ENCODE results near the gene CTPS1. TPM values are rescaled to one million over a fixed set of nuclear protein-coding genes. Genes with fewer than 3 reads are reported as not detected.

The CTPS1 gene
- polyA plus RNA-seq, 1 donor from 2014 or later, result 76.1 TPM

- H4K20me1 ChIP-seq (ENCODE audit: insufficient read depth), result no peaks in the 10 kb centered on the region
- H3K9me3 ChIP-seq (ENCODE audit: low read length), result no peaks in the 10 kb centered on the region
- no peak overlapping the region for H2AFZ ChIP-seq (ENCODE audit: low read depth, low read length)
- TF ChIP-seq, protein P1, sequence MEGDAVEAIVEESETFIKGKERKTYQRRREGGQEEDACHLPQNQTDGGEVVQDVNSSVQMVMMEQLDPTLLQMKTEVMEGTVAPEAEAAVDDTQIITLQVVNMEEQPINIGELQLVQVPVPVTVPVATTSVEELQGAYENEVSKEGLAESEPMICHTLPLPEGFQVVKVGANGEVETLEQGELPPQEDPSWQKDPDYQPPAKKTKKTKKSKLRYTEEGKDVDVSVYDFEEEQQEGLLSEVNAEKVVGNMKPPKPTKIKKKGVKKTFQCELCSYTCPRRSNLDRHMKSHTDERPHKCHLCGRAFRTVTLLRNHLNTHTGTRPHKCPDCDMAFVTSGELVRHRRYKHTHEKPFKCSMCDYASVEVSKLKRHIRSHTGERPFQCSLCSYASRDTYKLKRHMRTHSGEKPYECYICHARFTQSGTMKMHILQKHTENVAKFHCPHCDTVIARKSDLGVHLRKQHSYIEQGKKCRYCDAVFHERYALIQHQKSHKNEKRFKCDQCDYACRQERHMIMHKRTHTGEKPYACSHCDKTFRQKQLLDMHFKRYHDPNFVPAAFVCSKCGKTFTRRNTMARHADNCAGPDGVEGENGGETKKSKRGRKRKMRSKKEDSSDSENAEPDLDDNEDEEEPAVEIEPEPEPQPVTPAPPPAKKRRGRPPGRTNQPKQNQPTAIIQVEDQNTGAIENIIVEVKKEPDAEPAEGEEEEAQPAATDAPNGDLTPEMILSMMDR (IDR thresholded peaks at IDR 0.05; ENCODE audit: poor library complexity, severe bottlenecking), result no peak
- TF ChIP-seq POLR2AphosphoS5 (IDR thresholded peaks at IDR 0.05) (no peak), EZH2 (IDR thresholded peaks at IDR 0.05; ENCODE audit: borderline replicate concordance, insufficient read depth, low read length, poor library complexity, severe bottlenecking) (no peak), EP300 (conservative IDR thresholded peaks at IDR 0.05; ENCODE audit: poor library complexity, severe bottlenecking) (no peak), MXI1 (conservative IDR thresholded peaks at IDR 0.05; ENCODE audit: poor library complexity, severe bottlenecking) (no peak), RAD21 (conservative IDR thresholded peaks at IDR 0.05) (no peak), SMC3 (conservative IDR thresholded peaks at IDR 0.05; ENCODE audit: poor library complexity) (no peak), TAF1 (IDR thresholded peaks at IDR 0.05; ENCODE audit: low read depth) (no peak)
- TF ChIP-seq, protein P2, sequence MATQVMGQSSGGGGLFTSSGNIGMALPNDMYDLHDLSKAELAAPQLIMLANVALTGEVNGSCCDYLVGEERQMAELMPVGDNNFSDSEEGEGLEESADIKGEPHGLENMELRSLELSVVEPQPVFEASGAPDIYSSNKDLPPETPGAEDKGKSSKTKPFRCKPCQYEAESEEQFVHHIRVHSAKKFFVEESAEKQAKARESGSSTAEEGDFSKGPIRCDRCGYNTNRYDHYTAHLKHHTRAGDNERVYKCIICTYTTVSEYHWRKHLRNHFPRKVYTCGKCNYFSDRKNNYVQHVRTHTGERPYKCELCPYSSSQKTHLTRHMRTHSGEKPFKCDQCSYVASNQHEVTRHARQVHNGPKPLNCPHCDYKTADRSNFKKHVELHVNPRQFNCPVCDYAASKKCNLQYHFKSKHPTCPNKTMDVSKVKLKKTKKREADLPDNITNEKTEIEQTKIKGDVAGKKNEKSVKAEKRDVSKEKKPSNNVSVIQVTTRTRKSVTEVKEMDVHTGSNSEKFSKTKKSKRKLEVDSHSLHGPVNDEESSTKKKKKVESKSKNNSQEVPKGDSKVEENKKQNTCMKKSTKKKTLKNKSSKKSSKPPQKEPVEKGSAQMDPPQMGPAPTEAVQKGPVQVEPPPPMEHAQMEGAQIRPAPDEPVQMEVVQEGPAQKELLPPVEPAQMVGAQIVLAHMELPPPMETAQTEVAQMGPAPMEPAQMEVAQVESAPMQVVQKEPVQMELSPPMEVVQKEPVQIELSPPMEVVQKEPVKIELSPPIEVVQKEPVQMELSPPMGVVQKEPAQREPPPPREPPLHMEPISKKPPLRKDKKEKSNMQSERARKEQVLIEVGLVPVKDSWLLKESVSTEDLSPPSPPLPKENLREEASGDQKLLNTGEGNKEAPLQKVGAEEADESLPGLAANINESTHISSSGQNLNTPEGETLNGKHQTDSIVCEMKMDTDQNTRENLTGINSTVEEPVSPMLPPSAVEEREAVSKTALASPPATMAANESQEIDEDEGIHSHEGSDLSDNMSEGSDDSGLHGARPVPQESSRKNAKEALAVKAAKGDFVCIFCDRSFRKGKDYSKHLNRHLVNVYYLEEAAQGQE (IDR thresholded peaks at IDR 0.05; ENCODE audit: borderline replicate concordance), result no peak
- no peaks in the 10 kb centered on the region for H3F3A ChIP-seq (ENCODE audit: insufficient read depth, low read length, poor library complexity, severe bottlenecking)
- H3K4me3 ChIP-seq (ENCODE audit: low read length), result no peak overlapping the region
- no peaks in the 10 kb centered on the region for H3K79me2 ChIP-seq (replicated peaks; ENCODE audit: insufficient read depth, low read length)
- H3K27me3 ChIP-seq (ENCODE audit: insufficient read depth, low read depth, low read length), result no peaks in the 10 kb centered on the region
- H3K27ac ChIP-seq (ENCODE audit: low read length), result no peak overlapping the region
- no peak overlapping the region for H3K4me2 ChIP-seq (ENCODE audit: low read length)
- no peak overlapping the region for H3K9ac ChIP-seq (ENCODE audit: low read length)
- no peaks in the 10 kb centered on the region for H3K9me2 ChIP-seq (ENCODE audit: insufficient read depth, low read length)
- peaks cover 9% of the 10 kb centered on the region for H3K36me3 ChIP-seq (ENCODE audit: insufficient read depth, low read length)
These were observed 62.2 kb downstream of the CTPS1 start for GRCh38 chr1:41041614-41042270.

DNA sequence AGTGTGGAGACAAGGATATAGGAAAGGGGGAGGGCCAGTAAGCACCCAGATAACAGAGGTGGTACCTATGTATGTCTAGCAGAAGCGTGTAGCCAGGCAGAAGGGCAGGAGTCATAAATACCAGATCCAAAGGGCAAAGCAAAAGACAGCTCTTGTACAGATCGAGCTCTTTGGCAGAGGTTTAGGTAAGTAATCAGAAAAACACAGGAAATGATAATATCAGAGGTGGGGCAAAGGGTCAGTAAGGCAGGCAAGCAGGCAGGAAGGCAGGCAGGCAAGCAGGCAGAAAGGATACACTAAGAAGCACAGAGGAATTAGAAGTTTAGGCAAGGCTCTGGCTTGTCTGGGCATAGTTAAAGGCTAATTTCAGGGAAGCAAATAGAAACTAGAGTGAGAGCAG, 64.7 kb downstream of the CTPS1 start:
- Histone ChIP-seq H3K4me3 (ENCODE audit: low read length) (no peak overlapping the region), H3K36me3 (ENCODE audit: insufficient read depth, low read length) (peaks cover 3% of the 10 kb centered on the region), H3K27me3 (ENCODE audit: insufficient read depth, low read depth, low read length) (no peaks in the 10 kb centered on the region), H3K27ac (ENCODE audit: low read length) (no peak overlapping the region), H2AFZ (ENCODE audit: low read depth, low read length) (no peak overlapping the region), H3K9me3 (ENCODE audit: low read length) (no peaks in the 10 kb centered on the region), H3K79me2 (replicated peaks; ENCODE audit: insufficient read depth, low read length) (no peaks in the 10 kb centered on the region), H3K9ac (ENCODE audit: low read length) (no peak overlapping the region), H3F3A (ENCODE audit: insufficient read depth, low read length, poor library complexity, severe bottlenecking) (no peaks in the 10 kb centered on the region), H3K4me2 (ENCODE audit: low read length) (no peak overlapping the region), H4K20me1 (ENCODE audit: insufficient read depth) (no peaks in the 10 kb centered on the region), H3K9me2 (ENCODE audit: insufficient read depth, low read length) (no peaks in the 10 kb centered on the region)
- TF ChIP-seq EZH2 (IDR thresholded peaks at IDR 0.05; ENCODE audit: borderline replicate concordance, insufficient read depth, low read length, poor library complexity, severe bottlenecking), result no peak
